Central memory CD4-positive, alpha-beta T cell (primary cell): ENCODE measurements around the gene LMAN1.

Experiments used
- DNase-seq: peaks from one replicate; pipeline ENCODE4 v3.0.0; 2022
- total RNA-seq, 3 experiments: gene quantifications; one replicate each; lab custom pipeline; 2026; lab: John Stamatoyannopoulos, UW

The LMAN1 gene
- 56.3 to 354 (median 144) reads per million in 3 experiments for total RNA-seq

- DNase-seq: peak; percentile 83
These were observed at the start of gene LMAN1 for GRCh38 chr18:59358712-59359575. Gene LMAN1 (minus strand): TSS chr18:59359265. CDS start chr18:59359244, 21 bp downstream.

GRCh38 chr18:59402432-59403090 is 43.5 kb upstream of the LMAN1 start:
- DNase-seq: peak; percentile 52

- no peak for DNase-seq
These were observed 41.3 kb upstream of the LMAN1 start for GRCh38 chr18:59400407-59400806.

- no peak for DNase-seq
These were observed 36.4 kb upstream of the LMAN1 start for GRCh38 chr18:59395226-59396175.

GRCh38 chr18:59393381-59393780 is 34.3 kb upstream of the LMAN1 start:
- DNase-seq: no peak

GRCh38 chr18:59388817-59389216 is 29.8 kb upstream of the LMAN1 start:
- no peak for DNase-seq

- no peak for DNase-seq
These were observed 28.9 kb upstream of the LMAN1 start for GRCh38 chr18:59387687-59388565.

- DNase-seq: no peak
These were observed 28.0 kb upstream of the LMAN1 start for GRCh38 chr18:59386909-59387686.

GRCh38 chr18:59385191-59385590 is 26.1 kb upstream of the LMAN1 start:
- no peak for DNase-seq

- no peak for DNase-seq
These were observed 24.8 kb upstream of the LMAN1 start for GRCh38 chr18:59383851-59384250.

- DNase-seq: no peak
These were observed 23.3 kb upstream of the LMAN1 start for GRCh38 chr18:59382383-59382782.

- DNase-seq: no peak
These were observed 22.9 kb upstream of the LMAN1 start for GRCh38 chr18:59381949-59382348.

GRCh38 chr18:59380706-59381105 is 21.6 kb upstream of the LMAN1 start:
- DNase-seq: no peak

- DNase-seq: no peak
These were observed 20.9 kb upstream of the LMAN1 start for GRCh38 chr18:59379772-59380522.

GRCh38 chr18:59377613-59378337 is 18.7 kb upstream of the LMAN1 start:
- no peak for DNase-seq

- no peak for DNase-seq
These were observed 17.4 kb upstream of the LMAN1 start for GRCh38 chr18:59376351-59376935.

- no peak for DNase-seq
These were observed 15.1 kb upstream of the LMAN1 start for GRCh38 chr18:59374128-59374527.

- no peak for DNase-seq
These were observed 13.9 kb upstream of the LMAN1 start for GRCh38 chr18:59372975-59373374.

GRCh38 chr18:59360381-59360780 is 1.3 kb upstream of the LMAN1 start:
- DNase-seq: no peak
